ENCODE data around the gene SH2D5.

SH2D5 gene

DNA sequence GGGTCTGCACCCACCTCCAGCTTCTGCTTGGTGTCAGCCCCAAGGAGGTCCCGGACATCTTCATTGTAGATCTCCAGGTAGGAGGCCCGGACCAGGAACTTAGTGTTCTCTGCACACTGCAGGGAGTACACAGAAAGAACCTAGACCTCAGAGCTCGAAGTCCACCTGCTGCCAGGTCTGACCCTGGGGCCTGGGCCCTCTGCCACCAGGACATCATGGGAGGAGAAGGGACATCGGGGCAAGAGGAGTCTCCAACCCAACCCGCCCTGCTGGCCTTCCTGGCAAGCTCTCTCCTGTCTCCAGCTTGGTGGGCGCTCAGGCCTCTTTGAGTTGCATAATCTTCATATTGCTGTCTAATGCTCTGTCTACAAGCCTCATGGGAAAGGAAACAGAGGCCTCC, 19.1 kb downstream of the SH2D5 start:
- DNase-seq (ENCODE audit: low read depth) = no peak

- no peak for DNase-seq (ENCODE audit: low read depth)
Measured at GRCh38 chr1:20712215-20712577, 20.3 kb downstream of the SH2D5 start.

GRCh38 chr1:20711285-20712214, 21.0 kb downstream of the SH2D5 start:
- DNase-seq (ENCODE audit: low read depth) = no peak

DNA sequence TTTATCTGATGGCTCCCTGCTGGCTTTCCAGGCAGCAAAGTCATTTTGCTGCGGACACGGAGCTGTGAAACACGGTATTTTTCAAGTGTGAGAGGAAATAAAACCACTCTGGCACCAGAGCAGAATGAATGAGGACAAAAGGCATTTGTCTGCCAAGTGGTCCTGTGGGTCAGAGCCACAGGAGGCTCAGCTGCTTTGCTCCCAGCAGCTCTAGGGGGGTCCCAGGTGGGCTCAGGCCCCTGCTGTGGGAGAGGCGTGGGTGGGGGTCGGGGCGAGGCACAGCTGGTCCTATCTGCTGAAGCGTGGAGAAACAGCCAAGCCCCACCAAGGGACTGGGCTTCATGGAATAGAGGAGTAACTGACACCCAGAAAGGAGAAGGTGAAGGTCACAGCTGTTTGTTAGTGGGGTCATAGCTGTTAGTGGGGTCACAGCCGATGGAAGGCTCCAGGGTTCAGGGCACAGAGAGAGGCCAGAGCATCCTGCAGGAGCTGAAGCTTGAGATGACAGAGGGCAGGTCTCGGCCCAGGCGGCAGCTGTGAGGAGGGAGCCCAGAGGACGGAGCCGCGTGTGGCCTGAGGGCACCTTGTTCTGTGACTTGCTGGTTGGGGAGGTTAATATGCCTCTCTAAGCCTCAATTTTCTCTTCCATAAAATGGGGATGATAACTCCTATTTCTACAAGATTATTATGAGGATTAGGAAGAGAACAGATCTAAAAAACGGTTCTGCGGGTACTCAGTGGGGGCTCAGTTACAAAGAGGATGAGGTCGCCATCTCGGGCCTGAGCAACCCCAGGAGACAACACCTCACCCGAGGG, 21.8 kb downstream of the SH2D5 start:
- DNase-seq (ENCODE audit: low read depth) = no peak

DNA sequence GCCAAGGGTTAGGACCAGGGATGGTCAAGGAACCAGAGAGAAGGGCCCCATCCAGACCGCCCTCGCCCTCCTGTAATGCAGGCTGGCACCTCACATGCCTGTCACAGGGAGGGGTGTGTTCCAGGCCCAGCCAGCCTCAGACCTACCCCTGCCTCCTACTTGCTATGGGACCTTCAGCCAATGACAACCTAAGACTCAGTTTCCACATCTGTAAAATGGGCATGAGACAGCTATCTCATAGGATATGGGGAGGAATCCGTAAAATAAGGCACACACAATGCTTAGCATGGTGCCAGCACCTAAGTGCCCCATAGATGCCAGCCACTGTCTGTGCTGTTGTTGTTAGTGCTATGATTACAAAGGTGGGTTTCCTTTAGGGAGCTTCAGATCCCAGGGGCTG, 22.6 kb downstream of the SH2D5 start:
- DNase-seq (ENCODE audit: low read depth) = no peak

DNA sequence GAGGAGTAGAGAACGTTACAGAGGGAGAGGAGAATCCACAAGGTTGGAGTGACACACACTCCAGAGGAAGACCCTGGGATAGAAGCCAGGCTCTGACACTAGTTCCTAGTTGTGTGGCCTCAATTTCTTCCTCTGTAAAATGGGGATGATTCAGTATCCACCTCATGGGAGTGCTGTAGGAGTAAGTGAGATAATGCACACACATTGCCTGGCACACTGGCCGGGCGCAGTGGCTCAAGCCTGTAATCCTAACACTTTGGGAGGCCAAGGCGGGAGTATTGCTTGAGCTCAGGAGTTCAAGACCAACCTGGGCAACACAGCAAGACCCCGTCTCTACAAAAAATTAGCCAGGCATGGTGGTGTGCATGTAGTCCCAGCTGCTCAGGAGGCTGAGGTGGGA, 23.6 kb downstream of the SH2D5 start:
- no peak for DNase-seq (ENCODE audit: low read depth)

- DNase-seq (ENCODE audit: low read depth) = no peak
Measured at GRCh38 chr1:20708057-20708456, 24.4 kb downstream of the SH2D5 start.

DNA sequence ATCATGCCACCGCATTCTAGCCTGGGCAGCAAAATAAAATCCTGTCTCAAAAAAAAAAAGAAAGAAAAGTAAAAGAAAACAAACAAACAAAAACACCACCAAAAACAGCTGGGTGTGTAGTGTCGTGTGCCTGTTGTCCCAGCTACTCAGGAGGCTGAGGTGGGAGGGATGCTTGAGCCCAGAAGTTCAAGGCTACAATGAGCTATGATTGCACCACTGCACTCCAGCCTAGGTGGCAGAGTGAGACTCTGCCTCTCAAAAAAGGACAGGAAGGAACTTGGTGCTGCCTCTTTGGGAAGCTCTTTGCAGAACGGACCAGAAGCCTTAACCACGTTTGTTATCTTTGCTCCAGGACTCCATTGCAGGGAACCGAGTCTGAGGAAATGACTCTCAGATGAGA, 25.7 kb downstream of the SH2D5 start:
- DNase-seq (ENCODE audit: low read depth) = no peak

DNA sequence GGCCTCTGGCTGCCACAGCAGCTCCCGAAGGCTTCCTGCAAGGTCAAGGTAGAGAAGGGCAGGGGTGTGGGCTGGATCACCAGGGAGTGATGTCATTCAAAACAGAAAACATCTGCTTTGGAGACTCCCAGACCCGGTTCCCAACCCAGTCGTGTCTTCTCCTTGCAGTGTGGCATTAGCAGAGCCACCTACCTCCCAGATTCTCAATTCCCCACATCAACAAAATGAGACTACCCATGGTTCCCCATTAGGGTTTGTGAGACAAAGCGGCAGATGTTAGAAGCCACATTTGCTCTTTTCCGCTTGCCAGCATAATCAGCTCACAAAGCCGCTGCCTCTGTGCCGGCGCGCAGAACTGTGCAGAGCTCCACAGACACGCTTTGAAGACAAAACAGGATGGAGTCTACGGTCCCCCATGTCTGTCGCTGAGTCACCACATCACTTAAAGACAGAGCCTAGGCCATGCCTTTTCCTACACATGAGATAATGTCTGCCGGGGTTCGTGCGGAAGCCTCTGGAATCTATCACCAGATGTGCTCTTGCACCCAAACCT, 27.2 kb downstream of the SH2D5 start:
- no peak for DNase-seq (ENCODE audit: low read depth)

DNA sequence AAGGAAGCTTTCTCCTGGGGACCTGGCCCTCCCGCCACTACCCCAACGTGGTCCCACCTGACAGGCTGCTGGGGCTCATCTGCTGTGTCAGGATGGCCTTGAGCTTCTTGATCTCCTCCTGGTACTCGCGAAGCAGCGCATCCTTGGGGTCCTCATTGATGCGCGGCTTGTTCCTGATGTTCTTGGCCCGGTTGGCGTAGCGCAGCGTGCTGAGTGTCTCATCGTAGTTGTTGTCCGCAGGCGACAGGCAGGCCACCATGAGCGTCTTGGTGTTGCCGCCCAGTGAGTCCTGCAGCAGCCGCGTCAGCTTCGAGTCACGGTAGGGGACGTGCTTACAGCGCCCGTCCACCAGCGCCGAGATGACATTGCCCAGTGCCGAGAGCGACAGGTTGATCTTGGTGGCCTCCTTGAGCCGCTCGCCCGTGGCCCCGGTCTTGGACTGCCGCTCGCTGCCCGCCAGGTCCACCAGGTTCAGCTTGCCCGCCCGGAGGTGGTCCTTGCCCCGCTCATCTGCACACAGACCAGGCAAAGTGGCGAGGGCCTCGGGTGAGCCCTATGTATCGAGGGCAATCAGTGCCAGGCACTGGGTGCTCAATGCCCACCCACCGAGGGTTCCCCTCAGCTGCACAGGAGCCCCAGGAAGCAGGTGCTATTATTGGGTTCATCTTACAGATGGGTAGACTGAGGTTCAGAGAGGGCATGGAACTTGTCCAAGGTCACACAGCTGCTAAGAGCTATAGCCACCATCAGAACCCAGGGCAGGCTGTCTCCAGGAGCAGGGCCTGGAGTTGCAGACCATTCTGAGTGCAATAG, 27.9 kb downstream of the SH2D5 start:
- DNase-seq (ENCODE audit: low read depth) = no peak

DNA sequence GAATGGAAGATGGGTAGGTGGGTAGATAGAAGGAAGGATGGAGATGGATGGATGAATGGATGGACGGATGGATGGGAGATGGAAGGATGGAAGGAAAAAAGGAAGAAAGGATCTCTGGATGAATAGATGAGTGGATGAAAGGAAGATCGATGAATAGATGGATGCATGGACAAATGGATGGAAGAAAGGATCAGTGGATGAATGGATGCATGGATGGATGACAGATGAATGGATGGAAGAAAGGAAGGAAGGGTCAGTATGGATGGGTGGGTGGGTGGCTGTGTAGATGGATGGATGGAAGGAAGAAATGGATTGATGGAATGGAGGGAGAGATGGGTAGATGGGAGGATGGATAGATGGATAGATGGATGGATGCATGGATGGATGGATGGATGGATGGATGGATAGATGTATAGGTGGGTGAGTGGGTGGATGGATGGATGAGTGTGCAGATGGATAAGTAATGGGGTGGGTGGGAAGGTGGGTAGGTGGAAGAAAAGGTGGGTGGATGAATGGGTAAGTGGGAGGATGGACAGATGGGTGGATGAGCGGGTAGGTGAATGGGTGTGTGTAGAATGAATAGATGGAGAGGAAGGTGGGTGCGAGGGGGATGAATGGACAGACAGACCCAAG, 29.3 kb downstream of the SH2D5 start:
- no peak for DNase-seq (ENCODE audit: low read depth)

DNA sequence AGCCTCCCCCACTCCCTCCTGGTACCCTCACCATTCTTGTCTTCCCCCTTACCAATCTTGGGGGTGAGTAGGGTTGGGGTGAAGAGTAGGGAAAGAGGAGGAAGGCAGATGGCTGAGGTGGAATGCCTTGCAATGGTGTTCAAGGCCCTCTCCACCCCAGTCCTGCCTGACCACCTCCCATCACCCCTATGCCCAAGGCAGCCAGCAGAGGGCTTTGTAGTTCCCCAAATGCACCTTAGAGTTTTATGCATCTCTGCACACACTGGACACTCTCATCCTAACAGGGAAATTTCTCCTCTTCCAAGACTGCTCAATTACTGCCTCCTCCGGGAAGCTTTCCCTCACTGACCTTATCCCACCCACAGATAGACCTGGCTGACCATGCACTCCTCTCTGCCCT, 30.1 kb downstream of the SH2D5 start:
- DNase-seq (ENCODE audit: low read depth) = no peak

DNA sequence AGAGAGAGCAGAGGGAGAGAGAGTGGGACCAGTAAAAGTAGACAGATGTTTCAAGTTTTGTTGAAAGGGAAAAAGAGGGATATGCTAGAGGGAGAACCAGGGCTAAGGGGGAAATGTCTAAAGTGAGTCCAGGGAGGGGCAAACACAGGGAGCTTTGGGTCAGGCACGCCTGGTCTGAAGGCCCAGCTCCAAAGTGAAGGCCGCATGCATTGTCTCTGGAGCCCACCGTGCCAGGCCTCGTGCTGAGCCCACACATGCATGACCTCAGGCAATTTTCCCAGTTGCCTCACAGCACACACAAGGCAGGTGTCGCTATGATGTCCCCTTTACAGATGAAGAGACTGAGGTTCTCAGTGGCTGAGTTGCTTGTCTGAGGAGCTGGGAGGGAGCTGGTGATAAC, 30.7 kb downstream of the SH2D5 start:
- DNase-seq (ENCODE audit: low read depth) = no peak

DNA sequence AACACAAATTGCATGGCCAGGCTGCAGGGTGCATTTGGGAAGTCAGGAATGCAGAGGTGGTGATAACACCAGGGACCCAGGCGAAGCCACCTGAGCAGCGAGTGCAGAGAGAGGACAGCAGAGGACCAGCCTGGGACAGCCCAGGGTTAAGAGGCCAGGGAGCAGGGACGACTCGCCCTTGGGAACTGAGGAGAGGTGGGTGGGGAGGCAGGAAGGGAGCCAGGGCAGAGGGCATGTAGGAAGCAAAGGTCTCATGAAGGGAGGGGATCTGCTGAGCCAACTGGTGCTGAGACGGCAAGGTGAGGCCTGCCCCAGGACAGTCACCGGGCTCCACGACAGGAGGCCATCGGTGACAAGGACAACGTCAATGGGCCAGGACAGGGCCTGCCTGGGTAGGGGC, 31.1 kb downstream of the SH2D5 start:
- no peak for DNase-seq (ENCODE audit: low read depth)

- no peak for DNase-seq (ENCODE audit: low read depth)
Measured at GRCh38 chr1:20700636-20701215, 31.8 kb downstream of the SH2D5 start.

DNA sequence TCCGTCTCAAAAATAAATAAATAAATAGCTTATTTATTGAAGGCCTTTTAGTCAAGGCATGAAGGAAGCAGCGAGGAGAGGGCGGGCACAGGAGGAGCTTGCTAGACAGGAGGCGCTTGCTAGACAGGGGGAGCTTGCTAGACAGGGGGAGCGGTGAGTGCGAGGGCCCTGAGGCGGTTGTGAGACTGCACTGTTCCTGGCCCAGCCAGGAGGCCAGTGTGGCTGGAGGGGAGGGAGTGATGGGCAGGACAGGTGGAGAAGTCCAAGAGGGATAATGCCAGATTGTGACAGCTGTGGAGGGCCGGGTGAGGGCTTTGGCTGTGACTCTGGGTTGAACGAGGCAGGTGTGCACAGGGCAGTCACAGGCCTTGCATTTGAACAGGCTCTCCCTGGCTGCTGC, 32.9 kb downstream of the SH2D5 start:
- no peak for DNase-seq (ENCODE audit: low read depth)

- DNase-seq (ENCODE audit: low read depth) = no peak
Measured at GRCh38 chr1:20698195-20698910, 34.1 kb downstream of the SH2D5 start.

GRCh38 chr1:20697563-20697962, 34.9 kb downstream of the SH2D5 start:
- DNase-seq (ENCODE audit: low read depth) = no peak

- peak; percentile 46 for DNase-seq (ENCODE audit: low read depth)
Measured at GRCh38 chr1:20696397-20697333, 35.8 kb downstream of the SH2D5 start.

Measured in stimulated activated CD8-positive, alpha-beta memory T cell treated with anti-CD3 and anti-CD28 coated beads, Interleukin-7, amount 100 ng/mL, for 24 hours (primary cell).